ENCODE measurements around the gene ZDHHC11B. TPM values are rescaled to one million over a fixed set of nuclear protein-coding genes. Genes with fewer than 3 reads are reported as not detected.
"Not testable (repeated sequence)": the region's sequence is repeated elsewhere in the genome, so short reads cannot be mapped to it uniquely, and the experiment has no call there.

Gene ZDHHC11B
- total and polyA plus RNA-seq, 2 donors (not counting 1 experiment from before 2014, with no cell fraction given) = under 0.01 TPM; not detected in 1

DNA sequence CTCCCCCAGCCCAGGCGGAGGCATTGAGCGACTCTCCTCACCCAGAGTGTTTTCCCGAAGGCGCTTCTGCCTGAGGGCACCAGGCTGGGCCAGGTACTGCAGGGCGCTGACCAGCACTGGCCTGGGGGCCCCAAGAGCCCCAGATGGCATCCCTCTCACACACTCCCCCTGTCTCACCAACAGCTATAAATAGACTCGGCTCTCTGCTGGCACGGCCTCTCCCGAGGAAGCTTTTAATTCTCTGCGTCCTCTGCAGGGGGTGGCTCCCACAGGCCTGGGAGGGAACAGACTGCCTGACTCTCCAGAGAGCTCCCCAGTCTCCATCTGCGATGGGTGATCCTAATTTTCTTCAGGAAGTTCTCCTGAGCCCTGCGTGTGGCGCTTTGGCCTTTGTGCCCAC is 2.2 kb downstream of the ZDHHC11B start:
- H3K9me3 ChIP-seq (ENCODE audit: control insufficient read depth, insufficient read depth, low read depth, low read length); DNase-seq (ENCODE audit: low read depth in 2 of 2); H3K79me2 ChIP-seq (ENCODE audit: control insufficient read depth, insufficient read depth, low read length); H3K4me2 ChIP-seq (ENCODE audit: extremely low read depth, insufficient read depth, low read length); H3K4me1 ChIP-seq (ENCODE audit: control insufficient read depth, extremely low read depth, insufficient read depth, low read length); H3K9ac ChIP-seq (ENCODE audit: insufficient read depth, low read length); H3K4me3 ChIP-seq (replicated peaks in 1 of 4; ENCODE audit: control extremely low read depth in 1 of 4, insufficient read depth in 1 of 4, low read depth in 3 of 4, low read length in 4 of 4); H3K27ac ChIP-seq (ENCODE audit: insufficient read depth, low read length); H2AFZ ChIP-seq (ENCODE audit: low read length); H4K20me1 ChIP-seq (ENCODE audit: control insufficient read depth, extremely low read depth, insufficient read depth, low read length); H3K36me3 ChIP-seq (ENCODE audit: control insufficient read depth, insufficient read depth, low read length); H3K27me3 ChIP-seq (ENCODE audit: control insufficient read depth, insufficient read depth, low read length): not testable (repeated sequence)

DNA sequence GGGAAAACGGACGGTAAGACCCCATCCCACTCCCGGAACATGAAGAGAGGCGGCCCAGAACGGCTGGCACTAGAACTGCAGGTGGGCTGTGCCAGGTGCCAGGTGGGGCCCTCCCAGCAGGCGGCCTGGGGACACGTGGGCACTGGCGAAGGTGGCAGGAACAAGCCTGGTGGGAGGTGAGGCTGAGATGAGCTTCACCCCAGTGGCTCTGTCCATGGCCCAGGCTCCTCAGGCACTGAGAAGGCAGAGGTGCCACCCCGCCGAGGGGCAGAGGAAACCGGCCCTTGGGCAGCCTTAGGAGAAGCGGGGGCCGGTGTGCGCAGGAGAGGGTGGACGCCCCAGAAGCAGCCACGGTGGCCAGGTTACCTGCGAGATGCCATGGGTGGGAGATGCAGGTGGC is 4.0 kb downstream of the ZDHHC11B start:
- H3K9ac ChIP-seq (ENCODE audit: insufficient read depth, low read length); H3K27ac ChIP-seq (ENCODE audit: insufficient read depth, low read length); H3K4me1 ChIP-seq (ENCODE audit: control insufficient read depth, extremely low read depth, insufficient read depth, low read length); H2AFZ ChIP-seq (ENCODE audit: low read length); DNase-seq (ENCODE audit: low read depth in 2 of 2); H3K36me3 ChIP-seq (ENCODE audit: control insufficient read depth, insufficient read depth, low read length); H3K9me3 ChIP-seq (ENCODE audit: control insufficient read depth, insufficient read depth, low read depth, low read length); H3K4me3 ChIP-seq (replicated peaks in 1 of 4; ENCODE audit: control extremely low read depth in 1 of 4, insufficient read depth in 1 of 4, low read depth in 3 of 4, low read length in 4 of 4); H3K27me3 ChIP-seq (ENCODE audit: control insufficient read depth, insufficient read depth, low read length); H4K20me1 ChIP-seq (ENCODE audit: control insufficient read depth, extremely low read depth, insufficient read depth, low read length); H3K4me2 ChIP-seq (ENCODE audit: extremely low read depth, insufficient read depth, low read length); H3K79me2 ChIP-seq (ENCODE audit: control insufficient read depth, insufficient read depth, low read length): not testable (repeated sequence)

DNA sequence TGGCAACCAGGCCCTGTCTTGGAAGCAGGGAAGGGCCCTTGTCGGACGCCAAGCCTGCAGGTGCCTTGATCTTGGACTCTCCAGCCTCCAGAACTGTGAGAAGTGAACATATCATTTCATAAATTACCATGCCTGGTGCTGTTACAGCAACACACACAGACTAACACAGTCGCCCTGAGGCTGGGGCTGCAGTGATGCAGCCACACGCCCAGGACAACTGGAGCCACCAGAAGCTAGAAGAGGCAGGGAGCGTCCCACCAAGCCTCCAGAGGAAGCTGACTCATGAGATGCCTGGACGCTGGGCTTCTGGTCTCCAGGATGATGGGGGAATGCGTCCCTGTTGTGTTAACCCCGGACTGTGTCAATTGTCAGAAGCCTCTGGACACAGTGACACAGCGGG is 5.6 kb downstream of the ZDHHC11B start:
- H3K4me1 ChIP-seq (ENCODE audit: control insufficient read depth, extremely low read depth, insufficient read depth, low read length); H3K9ac ChIP-seq (ENCODE audit: insufficient read depth, low read length); H4K20me1 ChIP-seq (ENCODE audit: control insufficient read depth, extremely low read depth, insufficient read depth, low read length); DNase-seq (ENCODE audit: low read depth in 2 of 2); H3K79me2 ChIP-seq (ENCODE audit: control insufficient read depth, insufficient read depth, low read length); H3K9me3 ChIP-seq (ENCODE audit: control insufficient read depth, insufficient read depth, low read depth, low read length); H3K36me3 ChIP-seq (ENCODE audit: control insufficient read depth, insufficient read depth, low read length); H3K27me3 ChIP-seq (ENCODE audit: control insufficient read depth, insufficient read depth, low read length); H3K27ac ChIP-seq (ENCODE audit: insufficient read depth, low read length); H3K4me2 ChIP-seq (ENCODE audit: extremely low read depth, insufficient read depth, low read length); H3K4me3 ChIP-seq (replicated peaks in 1 of 4; ENCODE audit: control extremely low read depth in 1 of 4, insufficient read depth in 1 of 4, low read depth in 3 of 4, low read length in 4 of 4); H2AFZ ChIP-seq (ENCODE audit: low read length): not testable (repeated sequence)

DNA sequence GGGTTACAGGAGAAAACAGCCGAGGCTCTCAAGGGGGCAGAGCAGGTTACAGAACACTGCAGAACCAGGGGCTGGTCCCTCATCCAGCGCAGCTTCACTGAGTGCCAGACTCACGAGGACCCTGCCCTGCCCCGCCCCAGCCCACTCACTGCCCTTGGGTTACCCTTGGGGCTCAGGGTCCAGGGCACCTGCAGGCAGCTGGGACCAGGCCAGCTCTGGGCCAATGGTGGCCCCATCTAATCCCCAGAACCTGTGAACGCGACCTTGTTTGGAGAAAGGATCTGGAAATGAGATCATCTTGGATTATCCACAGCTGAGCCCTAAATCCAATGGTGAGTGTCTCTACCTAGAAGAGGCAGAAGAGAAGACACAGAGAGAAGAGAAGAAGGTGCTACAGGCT is 6.1 kb downstream of the ZDHHC11B start:
- not testable (repeated sequence) for H3K9me3 ChIP-seq (ENCODE audit: control insufficient read depth, insufficient read depth, low read depth, low read length); H3K4me3 ChIP-seq (replicated peaks in 1 of 4; ENCODE audit: control extremely low read depth in 1 of 4, insufficient read depth in 1 of 4, low read depth in 3 of 4, low read length in 4 of 4); H3K4me1 ChIP-seq (ENCODE audit: control insufficient read depth, extremely low read depth, insufficient read depth, low read length); H2AFZ ChIP-seq (ENCODE audit: low read length); H3K79me2 ChIP-seq (ENCODE audit: control insufficient read depth, insufficient read depth, low read length); H4K20me1 ChIP-seq (ENCODE audit: control insufficient read depth, extremely low read depth, insufficient read depth, low read length); H3K9ac ChIP-seq (ENCODE audit: insufficient read depth, low read length); H3K4me2 ChIP-seq (ENCODE audit: extremely low read depth, insufficient read depth, low read length); H3K27ac ChIP-seq (ENCODE audit: insufficient read depth, low read length); DNase-seq (ENCODE audit: low read depth in 2 of 2); H3K36me3 ChIP-seq (ENCODE audit: control insufficient read depth, insufficient read depth, low read length); H3K27me3 ChIP-seq (ENCODE audit: control insufficient read depth, insufficient read depth, low read length)

DNA sequence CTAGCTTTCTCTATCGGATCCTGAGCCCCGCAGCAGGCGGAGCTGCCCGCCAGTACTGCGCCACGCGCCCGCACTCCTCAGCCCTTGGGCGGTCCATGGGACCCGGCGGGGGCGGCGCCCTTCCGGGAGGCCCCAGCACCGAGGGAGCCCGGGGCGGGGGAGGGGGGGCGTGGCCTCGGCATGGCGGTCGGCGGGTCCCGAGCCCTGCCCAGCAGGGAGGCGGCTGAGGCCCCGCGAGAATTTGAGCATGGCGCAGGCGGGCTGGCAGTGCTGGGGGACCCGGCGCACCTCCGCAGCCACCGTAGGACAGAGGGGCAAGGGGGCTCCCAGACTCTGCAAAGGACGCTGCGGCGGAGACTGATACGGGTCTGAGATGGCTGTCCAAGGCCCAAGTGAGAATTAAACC is 6.8 kb downstream of the ZDHHC11B start:
- no peaks in the 10 kb centered on the region for H4K20me1 ChIP-seq (ENCODE audit: control insufficient read depth, extremely low read depth, insufficient read depth, low read length)
- no peak overlapping the region for H3K4me3 ChIP-seq (replicated peaks in 1 of 4; ENCODE audit: control extremely low read depth in 1 of 4, insufficient read depth in 1 of 4, low read depth in 3 of 4, low read length in 4 of 4)
- H3K36me3 ChIP-seq (ENCODE audit: control insufficient read depth, insufficient read depth, low read length) = no peaks in the 10 kb centered on the region
- H3K27me3 ChIP-seq (ENCODE audit: control insufficient read depth, insufficient read depth, low read length) = peaks cover 5% of the 10 kb centered on the region
- H2AFZ ChIP-seq (ENCODE audit: low read length) = no peak overlapping the region
- H3K4me1 ChIP-seq (ENCODE audit: control insufficient read depth, extremely low read depth, insufficient read depth, low read length) = no peaks in the 10 kb centered on the region
- H3K9me3 ChIP-seq (ENCODE audit: control insufficient read depth, insufficient read depth, low read depth, low read length) = no peaks in the 10 kb centered on the region
- H3K4me2 ChIP-seq (ENCODE audit: extremely low read depth, insufficient read depth, low read length) = no peak overlapping the region
- H3K27ac ChIP-seq (ENCODE audit: insufficient read depth, low read length) = no peak overlapping the region
- no peaks in the 10 kb centered on the region for H3K79me2 ChIP-seq (ENCODE audit: control insufficient read depth, insufficient read depth, low read length)
- TF ChIP-seq, protein P1, sequence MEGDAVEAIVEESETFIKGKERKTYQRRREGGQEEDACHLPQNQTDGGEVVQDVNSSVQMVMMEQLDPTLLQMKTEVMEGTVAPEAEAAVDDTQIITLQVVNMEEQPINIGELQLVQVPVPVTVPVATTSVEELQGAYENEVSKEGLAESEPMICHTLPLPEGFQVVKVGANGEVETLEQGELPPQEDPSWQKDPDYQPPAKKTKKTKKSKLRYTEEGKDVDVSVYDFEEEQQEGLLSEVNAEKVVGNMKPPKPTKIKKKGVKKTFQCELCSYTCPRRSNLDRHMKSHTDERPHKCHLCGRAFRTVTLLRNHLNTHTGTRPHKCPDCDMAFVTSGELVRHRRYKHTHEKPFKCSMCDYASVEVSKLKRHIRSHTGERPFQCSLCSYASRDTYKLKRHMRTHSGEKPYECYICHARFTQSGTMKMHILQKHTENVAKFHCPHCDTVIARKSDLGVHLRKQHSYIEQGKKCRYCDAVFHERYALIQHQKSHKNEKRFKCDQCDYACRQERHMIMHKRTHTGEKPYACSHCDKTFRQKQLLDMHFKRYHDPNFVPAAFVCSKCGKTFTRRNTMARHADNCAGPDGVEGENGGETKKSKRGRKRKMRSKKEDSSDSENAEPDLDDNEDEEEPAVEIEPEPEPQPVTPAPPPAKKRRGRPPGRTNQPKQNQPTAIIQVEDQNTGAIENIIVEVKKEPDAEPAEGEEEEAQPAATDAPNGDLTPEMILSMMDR (conservative IDR thresholded peaks at IDR 0.05 in 1 of 2, IDR thresholded peaks at IDR 0.05 in 1 of 2; ENCODE audit: low read depth in 1 of 2, low read length in 2 of 2) = no peak
- no peak for TF ChIP-seq EZH2 (IDR thresholded peaks at IDR 0.05; ENCODE audit: low read length, missing control alignments)
- no peak overlapping the region for H3K9ac ChIP-seq (ENCODE audit: insufficient read depth, low read length)
- no peak for DNase-seq (ENCODE audit: low read depth in 2 of 2)
